ENCODE measurements around the gene LCN15. TPM values are rescaled to one million over a fixed set of nuclear protein-coding genes. Genes with fewer than 3 reads are reported as not detected.

The LCN15 gene
- total and polyA plus RNA-seq, 2 of the 13 experiments (the other 11 are each of a cell fraction or from before 2014, with no cell fraction given) = 1.3 to 53.7 TPM

GRCh38 chr9:136799079-136799853 is 34.9 kb upstream of the LCN15 start (continued):
- no peak for TF ChIP-seq CREB3 (CRISPR knock-in tag; IDR thresholded peaks at IDR 0.05)
- no peak; the same call in 1 of the 2 replicates for TF ChIP-seq ZNF737 (CRISPR knock-in tag; IDR thresholded peaks at IDR 0.05; ENCODE audit: borderline replicate concordance)
- TF ChIP-seq PAX8 (CRISPR knock-in tag; IDR thresholded peaks at IDR 0.05; ENCODE audit: borderline replicate concordance) = peak; percentile 79; the same call in 1 of the 2 replicates
- TF ChIP-seq TRAFD1 (CRISPR knock-in tag; IDR thresholded peaks at IDR 0.05; ENCODE audit: borderline replicate concordance) = no peak
- peak; percentile 66; the same call in 1 of the 2 replicates for TF ChIP-seq ZNF430 (CRISPR knock-in tag; IDR thresholded peaks at IDR 0.05)
- TF ChIP-seq TGIF2 (CRISPR knock-in tag; IDR thresholded peaks at IDR 0.05) = no peak; the same call in 1 of the 2 replicates
- TF ChIP-seq ZC3H13 (CRISPR knock-in tag; IDR thresholded peaks at IDR 0.05) = peak; percentile 95; the same call in 1 of the 2 replicates
- TF ChIP-seq HIC2 (CRISPR knock-in tag; IDR thresholded peaks at IDR 0.05; ENCODE audit: low read depth) = peak; percentile 98
- TF ChIP-seq TEF (CRISPR knock-in tag; IDR thresholded peaks at IDR 0.05) = 0 out of 2 replicates have a peak, but pooled peaks have one; percentile 11
- no peak for TF ChIP-seq RAD51 (IDR thresholded peaks at IDR 0.05; ENCODE audit: borderline replicate concordance)
- TF ChIP-seq DNMT3B (CRISPR knock-in tag; conservative IDR thresholded peaks at IDR 0.05) = no peak
- TF ChIP-seq ZNF235 (CRISPR knock-in tag; IDR thresholded peaks at IDR 0.05; ENCODE audit: borderline replicate concordance) = no peak
- TF ChIP-seq ZNF7 (CRISPR knock-in tag; IDR thresholded peaks at IDR 0.05) = no peak
- 0 out of 2 replicates have a peak, but pooled peaks have one; percentile 22 for TF ChIP-seq RERE (CRISPR knock-in tag; IDR thresholded peaks at IDR 0.05; ENCODE audit: low read depth)
- TF ChIP-seq ZNF629 (CRISPR knock-in tag; conservative IDR thresholded peaks at IDR 0.05) = peak; percentile 58; the same call in 1 of the 2 replicates
- no peak for TF ChIP-seq PTBP1 (IDR thresholded peaks at IDR 0.05; ENCODE audit: low read depth, low read length, poor library complexity, severe bottlenecking)
- TF ChIP-seq ZNF768 (CRISPR knock-in tag; IDR thresholded peaks at IDR 0.05) = peak; percentile 22; the same call in 1 of the 2 replicates
- peak; percentile 71 for TF ChIP-seq HNF4A (CRISPR knock-in tag; IDR thresholded peaks at IDR 0.05)
- no peak for TF ChIP-seq FOXM1 (CRISPR knock-in tag; IDR thresholded peaks at IDR 0.05)
